ENCODE data around the gene FBXO41. TPM values are rescaled to one million over a fixed set of nuclear protein-coding genes. Genes with fewer than 3 reads are reported as not detected.

Gene FBXO41
- total RNA-seq, 1 donor from 2014 or later, result 1.6 TPM

- DNase-seq (ENCODE audit: low read depth) (no peak), FAIRE-seq (peak; percentile 50)
- TF ChIP-seq, protein P1, sequence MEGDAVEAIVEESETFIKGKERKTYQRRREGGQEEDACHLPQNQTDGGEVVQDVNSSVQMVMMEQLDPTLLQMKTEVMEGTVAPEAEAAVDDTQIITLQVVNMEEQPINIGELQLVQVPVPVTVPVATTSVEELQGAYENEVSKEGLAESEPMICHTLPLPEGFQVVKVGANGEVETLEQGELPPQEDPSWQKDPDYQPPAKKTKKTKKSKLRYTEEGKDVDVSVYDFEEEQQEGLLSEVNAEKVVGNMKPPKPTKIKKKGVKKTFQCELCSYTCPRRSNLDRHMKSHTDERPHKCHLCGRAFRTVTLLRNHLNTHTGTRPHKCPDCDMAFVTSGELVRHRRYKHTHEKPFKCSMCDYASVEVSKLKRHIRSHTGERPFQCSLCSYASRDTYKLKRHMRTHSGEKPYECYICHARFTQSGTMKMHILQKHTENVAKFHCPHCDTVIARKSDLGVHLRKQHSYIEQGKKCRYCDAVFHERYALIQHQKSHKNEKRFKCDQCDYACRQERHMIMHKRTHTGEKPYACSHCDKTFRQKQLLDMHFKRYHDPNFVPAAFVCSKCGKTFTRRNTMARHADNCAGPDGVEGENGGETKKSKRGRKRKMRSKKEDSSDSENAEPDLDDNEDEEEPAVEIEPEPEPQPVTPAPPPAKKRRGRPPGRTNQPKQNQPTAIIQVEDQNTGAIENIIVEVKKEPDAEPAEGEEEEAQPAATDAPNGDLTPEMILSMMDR (IDR thresholded peaks at IDR 0.05; ENCODE audit: insufficient read depth, low read length, severe bottlenecking), result no peak
- Histone ChIP-seq H3K27me3 (ENCODE audit: control insufficient read depth, insufficient read depth, low read length) (no peaks in the 10 kb centered on the region), H3K36me3 (ENCODE audit: control insufficient read depth, insufficient read depth, low read length) (no peaks in the 10 kb centered on the region), H3K4me3 (ENCODE audit: low read depth, low read length) (no peak overlapping the region)
Measured at GRCh38 chr2:73262108-73262651, 22.1 kb downstream of the FBXO41 start.

GRCh38 chr2:73260338-73260984 lies 23.8 kb downstream of the FBXO41 start:
- no peak for FAIRE-seq
- DNase-seq (ENCODE audit: low read depth), result peak; percentile 58
- Histone ChIP-seq H3K4me3 (ENCODE audit: low read depth, low read length) (no peak overlapping the region), H3K36me3 (ENCODE audit: control insufficient read depth, insufficient read depth, low read length) (no peaks in the 10 kb centered on the region), H3K27me3 (ENCODE audit: control insufficient read depth, insufficient read depth, low read length) (no peaks in the 10 kb centered on the region)
- TF ChIP-seq, protein P1 (IDR thresholded peaks at IDR 0.05; ENCODE audit: insufficient read depth, low read length, severe bottlenecking), result peak; percentile 83

- no peaks in the 10 kb centered on the region for H3K27me3 ChIP-seq (ENCODE audit: control insufficient read depth, insufficient read depth, low read length)
- TF ChIP-seq, protein P1 (IDR thresholded peaks at IDR 0.05; ENCODE audit: insufficient read depth, low read length, severe bottlenecking), result no peak
- FAIRE-seq (no peak), DNase-seq (ENCODE audit: low read depth) (no peak)
- H3K36me3 ChIP-seq (ENCODE audit: control insufficient read depth, insufficient read depth, low read length), result no peaks in the 10 kb centered on the region
- H3K4me3 ChIP-seq (ENCODE audit: low read depth, low read length), result no peak overlapping the region
Measured at GRCh38 chr2:73259704-73260337, 24.5 kb downstream of the FBXO41 start.

GRCh38 chr2:73259276-73259675 lies 25.0 kb downstream of the FBXO41 start:
- TF ChIP-seq, protein P1 (IDR thresholded peaks at IDR 0.05; ENCODE audit: insufficient read depth, low read length, severe bottlenecking), result no peak
- no peaks in the 10 kb centered on the region for H3K27me3 ChIP-seq (ENCODE audit: control insufficient read depth, insufficient read depth, low read length)
- H3K36me3 ChIP-seq (ENCODE audit: control insufficient read depth, insufficient read depth, low read length), result no peaks in the 10 kb centered on the region
- no peak for FAIRE-seq
- H3K4me3 ChIP-seq (ENCODE audit: low read depth, low read length), result no peak overlapping the region
- no peak for DNase-seq (ENCODE audit: low read depth)

DNA sequence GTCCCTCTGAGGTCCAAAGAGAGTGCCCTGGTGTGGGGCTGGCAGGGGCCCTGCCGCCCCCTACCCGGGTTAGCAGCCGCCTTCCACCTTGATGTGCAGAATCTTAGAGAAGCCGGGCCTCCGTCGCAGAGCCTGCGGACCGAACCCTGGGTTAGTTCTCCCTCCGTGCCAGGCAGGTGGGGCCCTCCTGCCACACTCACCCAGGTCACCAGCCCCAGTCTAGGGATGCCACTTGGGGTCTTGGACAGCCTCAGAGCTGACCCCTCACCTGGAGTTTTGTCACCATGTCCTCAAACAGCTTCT lies 25.4 kb downstream of the FBXO41 start:
- DNase-seq (ENCODE audit: low read depth) (no peak), FAIRE-seq (no peak)
- Histone ChIP-seq H3K4me3 (ENCODE audit: low read depth, low read length) (no peak overlapping the region), H3K27me3 (ENCODE audit: control insufficient read depth, insufficient read depth, low read length) (no peaks in the 10 kb centered on the region), H3K36me3 (ENCODE audit: control insufficient read depth, insufficient read depth, low read length) (peaks cover 1% of the 10 kb centered on the region)
- TF ChIP-seq, protein P1 (IDR thresholded peaks at IDR 0.05; ENCODE audit: insufficient read depth, low read length, severe bottlenecking), result no peak
